Neural cell (in vitro differentiated cells): ENCODE data around the gene HSPB1.

ENCODE experiments used
- EZH2 ChIP-seq: fragments of 200-600, 300-800 bp; shearing (Covaris generic), sonication (generic); IDR thresholded peaks from 2 replicates; pipeline ENCODE4 v1.6.1; 2014; ENCODE audit warnings: antibody characterized with exemption, low read length, borderline replicate concordance, mild to moderate bottlenecking; ENCODE audit not compliant: insufficient read depth, poor library complexity, severe bottlenecking
- MXI1 ChIP-seq: fragments of 450-650 bp; conservative IDR thresholded peaks from 2 replicates; pipeline ENCODE4 v1.6.1; 2014; ENCODE audit warnings: antibody characterized with exemption, mild to moderate bottlenecking; ENCODE audit not compliant: poor library complexity, severe bottlenecking
- POLR2AphosphoS5 ChIP-seq: IDR thresholded peaks from 2 replicates; pipeline ENCODE4 v1.6.1; 2012
- RAD21 ChIP-seq: fragments of 450-650 bp; conservative IDR thresholded peaks from 2 replicates; pipeline ENCODE4 v1.6.1; 2014; ENCODE audit warnings: antibody characterized with exemption, mild to moderate bottlenecking, moderate library complexity
- TF ChIP-seq, protein P1 (sequence below): fragments of 450-650 bp; IDR thresholded peaks from 2 replicates; pipeline ENCODE4 v1.5.1; 2014; ENCODE audit warnings: antibody characterized with exemption, mild to moderate bottlenecking, moderate library complexity; ENCODE audit not compliant: poor library complexity, severe bottlenecking

DNA sequence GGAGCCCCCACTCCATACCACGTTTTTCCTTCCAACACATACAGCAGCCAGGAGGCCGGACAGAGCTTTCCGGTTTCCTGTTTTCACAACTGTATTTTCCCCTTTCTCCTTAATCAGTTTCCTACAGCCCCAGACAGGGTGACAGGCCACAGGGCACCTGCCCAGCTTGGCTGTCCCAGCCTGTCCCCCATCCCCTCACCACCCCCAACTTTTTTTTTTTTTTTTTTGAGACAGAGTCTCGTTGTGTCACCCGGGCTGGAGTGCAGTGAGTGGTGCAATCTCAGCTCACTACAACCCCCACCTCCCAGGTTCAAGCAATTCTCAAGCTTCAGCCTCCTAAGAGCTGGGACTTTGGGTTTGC lies 10.3 kb upstream of the HSPB1 start:
- TF ChIP-seq EZH2 (no peak), RAD21 (no peak), MXI1 (no peak), POLR2AphosphoS5 (no peak)
- TF ChIP-seq, protein P1, sequence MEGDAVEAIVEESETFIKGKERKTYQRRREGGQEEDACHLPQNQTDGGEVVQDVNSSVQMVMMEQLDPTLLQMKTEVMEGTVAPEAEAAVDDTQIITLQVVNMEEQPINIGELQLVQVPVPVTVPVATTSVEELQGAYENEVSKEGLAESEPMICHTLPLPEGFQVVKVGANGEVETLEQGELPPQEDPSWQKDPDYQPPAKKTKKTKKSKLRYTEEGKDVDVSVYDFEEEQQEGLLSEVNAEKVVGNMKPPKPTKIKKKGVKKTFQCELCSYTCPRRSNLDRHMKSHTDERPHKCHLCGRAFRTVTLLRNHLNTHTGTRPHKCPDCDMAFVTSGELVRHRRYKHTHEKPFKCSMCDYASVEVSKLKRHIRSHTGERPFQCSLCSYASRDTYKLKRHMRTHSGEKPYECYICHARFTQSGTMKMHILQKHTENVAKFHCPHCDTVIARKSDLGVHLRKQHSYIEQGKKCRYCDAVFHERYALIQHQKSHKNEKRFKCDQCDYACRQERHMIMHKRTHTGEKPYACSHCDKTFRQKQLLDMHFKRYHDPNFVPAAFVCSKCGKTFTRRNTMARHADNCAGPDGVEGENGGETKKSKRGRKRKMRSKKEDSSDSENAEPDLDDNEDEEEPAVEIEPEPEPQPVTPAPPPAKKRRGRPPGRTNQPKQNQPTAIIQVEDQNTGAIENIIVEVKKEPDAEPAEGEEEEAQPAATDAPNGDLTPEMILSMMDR = no peak
